ENCODE data around the gene CDH13.

Gene CDH13

GRCh38 chr16:82995924-82996441, 369.2 kb downstream of the CDH13 start:
- ATAC-seq: peak; percentile 93
- no peak for TF ChIP-seq SNAI2 (CRISPR knock-in tag; IDR thresholded peaks at IDR 0.05)
- no peak for TF ChIP-seq RARB (CRISPR knock-in tag; IDR thresholded peaks at IDR 0.05)
- no peak for TF ChIP-seq ZNF8 (CRISPR knock-in tag; IDR thresholded peaks at IDR 0.05)
- TF ChIP-seq ZFP30 (CRISPR knock-in tag; IDR thresholded peaks at IDR 0.05): no peak
- TF ChIP-seq TOX (CRISPR knock-in tag; IDR thresholded peaks at IDR 0.05; ENCODE audit: borderline replicate concordance): no peak
- TF ChIP-seq ISL1 (CRISPR knock-in tag; IDR thresholded peaks at IDR 0.05): no peak

GRCh38 chr16:82996814-82997213, 370.0 kb downstream of the CDH13 start:
- TF ChIP-seq CSRNP3 (CRISPR knock-in tag; IDR thresholded peaks at IDR 0.05) (no peak), RARB (CRISPR knock-in tag; IDR thresholded peaks at IDR 0.05) (no peak), POU6F1 (CRISPR knock-in tag; IDR thresholded peaks at IDR 0.05; ENCODE audit: borderline replicate concordance, low read depth) (no peak), TCF4 (CRISPR knock-in tag; IDR thresholded peaks at IDR 0.05; ENCODE audit: borderline replicate concordance) (no peak), PPARA (CRISPR knock-in tag; IDR thresholded peaks at IDR 0.05; ENCODE audit: borderline replicate concordance) (no peak), GLIS3 (CRISPR knock-in tag; IDR thresholded peaks at IDR 0.05) (no peak), ARNTL (CRISPR knock-in tag; IDR thresholded peaks at IDR 0.05; ENCODE audit: borderline replicate concordance, low read depth) (no peak), ZC3H10 (CRISPR knock-in tag; IDR thresholded peaks at IDR 0.05) (no peak), CREB5 (CRISPR knock-in tag; IDR thresholded peaks at IDR 0.05; ENCODE audit: low read depth) (no peak), ZNF565 (CRISPR knock-in tag; conservative IDR thresholded peaks at IDR 0.05; ENCODE audit: low read depth) (no peak), ZFP3 (CRISPR knock-in tag; IDR thresholded peaks at IDR 0.05) (no peak), PATZ1 (CRISPR knock-in tag; IDR thresholded peaks at IDR 0.05; ENCODE audit: borderline replicate concordance) (no peak), SNAI2 (CRISPR knock-in tag; IDR thresholded peaks at IDR 0.05) (no peak), ISL1 (CRISPR knock-in tag; IDR thresholded peaks at IDR 0.05) (no peak), BACH2 (CRISPR knock-in tag; IDR thresholded peaks at IDR 0.05; ENCODE audit: borderline replicate concordance) (no peak), CSDC2 (CRISPR knock-in tag; IDR thresholded peaks at IDR 0.05) (no peak), ZNF70 (CRISPR knock-in tag; IDR thresholded peaks at IDR 0.05) (no peak), ESRRG (CRISPR knock-in tag; IDR thresholded peaks at IDR 0.05) (no peak)
- ATAC-seq: no peak

- no peak for ATAC-seq
- TF ChIP-seq POU6F1 (CRISPR knock-in tag; IDR thresholded peaks at IDR 0.05; ENCODE audit: borderline replicate concordance, low read depth) (no peak), RARB (CRISPR knock-in tag; IDR thresholded peaks at IDR 0.05) (no peak), ISL1 (CRISPR knock-in tag; IDR thresholded peaks at IDR 0.05) (no peak), CREB5 (CRISPR knock-in tag; IDR thresholded peaks at IDR 0.05; ENCODE audit: low read depth) (no peak), PATZ1 (CRISPR knock-in tag; IDR thresholded peaks at IDR 0.05; ENCODE audit: borderline replicate concordance) (no peak), SNAI2 (CRISPR knock-in tag; IDR thresholded peaks at IDR 0.05) (no peak)
These were observed 372.9 kb downstream of the CDH13 start for GRCh38 chr16:82999711-83000110.

Data from SK-N-SH treated with all-trans-retinoic acid at 6 μM for 48 hours (cell line).